Measurements from ENCODE around the gene GPRC5C. TPM values are rescaled to one million over a fixed set of nuclear protein-coding genes. Genes with fewer than 3 reads are reported as not detected.
A peak's percentile ranks its signal among the peaks of the same experiment; 100 is the strongest.

GPRC5C gene
- total RNA-seq, 1 experiment from 2014 or later = 83.2 TPM

DNA sequence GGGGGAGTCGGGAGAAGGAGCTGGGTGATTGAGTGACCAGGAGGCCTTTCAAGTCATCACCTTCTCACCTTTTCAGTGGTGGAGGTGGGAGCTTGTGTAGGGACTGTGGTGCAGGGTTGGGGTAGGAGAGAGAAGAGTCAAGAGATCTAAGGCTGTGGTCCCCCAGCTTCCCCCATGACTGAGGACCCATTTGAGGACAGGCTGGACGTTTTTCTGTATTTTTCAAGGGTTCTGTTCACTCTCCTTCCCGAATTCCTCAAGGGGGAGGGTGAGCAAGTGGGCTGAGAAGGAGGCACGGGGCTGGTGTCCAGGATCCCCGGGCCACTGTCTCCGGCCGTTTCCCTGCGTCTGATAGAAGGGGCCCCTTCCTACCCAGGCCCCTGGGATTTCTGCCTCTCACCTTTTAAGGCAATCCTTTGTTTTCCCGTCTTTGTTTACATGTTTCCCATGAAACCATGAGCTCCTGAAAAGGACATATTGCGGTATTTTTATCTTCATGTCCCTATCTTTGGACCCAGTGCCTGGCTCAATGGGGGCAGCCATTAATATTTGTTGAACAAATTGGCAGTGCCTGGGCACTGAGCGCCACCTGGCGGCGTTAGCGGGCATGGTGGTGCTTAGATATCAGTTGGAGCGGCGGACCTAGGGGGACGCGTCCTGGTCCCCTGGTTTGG lies 25.4 kb downstream of the GPRC5C start:
- Histone ChIP-seq H3K4me1 (peaks cover 16% of the 10 kb centered on the region), H3K4me3 (ENCODE audit: low read depth, low read length) (no peak overlapping the region), H3K27me3 (replicated peaks; ENCODE audit: control insufficient read depth, insufficient read depth, low read length) (no peaks in the 10 kb centered on the region), H3K9me3 (no peaks in the 10 kb centered on the region), H3K36me3 (ENCODE audit: control insufficient read depth, insufficient read depth, low read length) (no peaks in the 10 kb centered on the region)
- intact Hi-C loops (cut with micrococcal nuclease; ENCODE audit: unreplicated experiment) = loop anchor here (1.0 kb wide), 4 partner anchors 36 to 89 kb away; no protein-coding TSS in a partner anchor
- Mint-ChIP-seq H3K9me3 (ENCODE audit: unreplicated experiment) (no peaks in the 10 kb centered on the region), H3K36me3 (ENCODE audit: insufficient read depth, unreplicated experiment) (no peaks in the 10 kb centered on the region), H3K27ac (ENCODE audit: unreplicated experiment) (no peak overlapping the region), H3K27me3 (ENCODE audit: insufficient read depth, unreplicated experiment) (no peaks in the 10 kb centered on the region), H3K4me3 (ENCODE audit: unreplicated experiment) (no peak overlapping the region), H3K4me1 (ENCODE audit: low read depth, unreplicated experiment) (peaks cover 8% of the 10 kb centered on the region)
- BruUV-seq (replicated peaks) = no TSS peak
- TF ChIP-seq, protein P1, sequence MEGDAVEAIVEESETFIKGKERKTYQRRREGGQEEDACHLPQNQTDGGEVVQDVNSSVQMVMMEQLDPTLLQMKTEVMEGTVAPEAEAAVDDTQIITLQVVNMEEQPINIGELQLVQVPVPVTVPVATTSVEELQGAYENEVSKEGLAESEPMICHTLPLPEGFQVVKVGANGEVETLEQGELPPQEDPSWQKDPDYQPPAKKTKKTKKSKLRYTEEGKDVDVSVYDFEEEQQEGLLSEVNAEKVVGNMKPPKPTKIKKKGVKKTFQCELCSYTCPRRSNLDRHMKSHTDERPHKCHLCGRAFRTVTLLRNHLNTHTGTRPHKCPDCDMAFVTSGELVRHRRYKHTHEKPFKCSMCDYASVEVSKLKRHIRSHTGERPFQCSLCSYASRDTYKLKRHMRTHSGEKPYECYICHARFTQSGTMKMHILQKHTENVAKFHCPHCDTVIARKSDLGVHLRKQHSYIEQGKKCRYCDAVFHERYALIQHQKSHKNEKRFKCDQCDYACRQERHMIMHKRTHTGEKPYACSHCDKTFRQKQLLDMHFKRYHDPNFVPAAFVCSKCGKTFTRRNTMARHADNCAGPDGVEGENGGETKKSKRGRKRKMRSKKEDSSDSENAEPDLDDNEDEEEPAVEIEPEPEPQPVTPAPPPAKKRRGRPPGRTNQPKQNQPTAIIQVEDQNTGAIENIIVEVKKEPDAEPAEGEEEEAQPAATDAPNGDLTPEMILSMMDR (IDR thresholded peaks at IDR 0.05; ENCODE audit: insufficient read depth in 1 of 2, low read depth in 1 of 2, low read length in 1 of 2, severe bottlenecking in 1 of 2, unreplicated experiment in 1 of 2) = peak; percentile 93 to 95
- ChIA-PET POLR2A (no interaction called here), CTCF (interaction anchor here (0.6 to 9.4 kb wide), 8 partner anchors 27 to 161 kb away, joined by 3 to 110 read pairs (median 6); partner anchors contain the start of gene GPR142)
- DNase-seq = peak; percentile 69 to 83

DNA sequence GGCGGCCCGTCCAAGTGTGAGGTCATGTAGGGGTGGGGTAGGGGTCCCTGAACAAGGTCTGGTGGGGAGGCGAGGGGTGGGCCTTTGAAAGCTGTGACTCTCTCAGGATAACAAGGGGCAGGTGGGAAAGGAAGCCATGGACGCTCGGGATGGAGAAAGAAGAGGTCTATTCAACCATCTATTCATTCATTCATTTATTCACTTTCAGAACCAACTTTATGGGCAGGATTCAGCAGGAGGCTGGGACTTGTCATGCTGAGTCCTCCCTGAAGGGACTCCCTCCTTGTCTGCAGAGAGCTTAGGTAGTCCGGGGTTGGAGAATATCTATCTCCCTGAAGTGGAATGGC lies 25.9 kb downstream of the GPRC5C start:
- H3K4me1 Mint-ChIP-seq (ENCODE audit: low read depth, unreplicated experiment) = peaks cover 8% of the 10 kb centered on the region

DNA sequence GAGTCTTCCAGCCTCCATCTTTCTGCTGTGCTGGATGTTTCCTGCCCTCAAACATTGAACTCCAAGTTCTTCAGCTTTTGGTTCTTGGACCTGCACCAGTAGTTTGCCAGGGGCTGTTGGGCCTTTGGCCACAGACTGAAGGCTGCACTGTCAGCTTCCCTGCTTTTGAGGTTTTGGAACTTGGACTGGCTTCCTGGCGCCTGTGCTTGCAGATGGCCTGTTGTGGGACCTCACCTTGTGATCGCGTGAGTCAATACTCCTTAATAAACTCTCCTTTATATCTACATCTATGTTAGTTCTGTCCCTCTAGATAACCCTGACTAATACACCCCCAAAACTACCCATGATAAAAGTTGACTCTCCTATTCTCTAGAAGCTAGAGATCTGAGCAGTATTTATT lies 26.9 kb downstream of the GPRC5C start:
- Mint-ChIP-seq H3K27me3 (ENCODE audit: insufficient read depth, unreplicated experiment) (no peaks in the 10 kb centered on the region), H3K4me3 (ENCODE audit: unreplicated experiment) (no peak overlapping the region), H3K27ac (ENCODE audit: unreplicated experiment) (no peak overlapping the region), H3K9me3 (ENCODE audit: unreplicated experiment) (no peaks in the 10 kb centered on the region), H3K4me1 (ENCODE audit: low read depth, unreplicated experiment) (peaks cover 8% of the 10 kb centered on the region), H3K36me3 (ENCODE audit: insufficient read depth, unreplicated experiment) (no peaks in the 10 kb centered on the region)
- POLR2A ChIA-PET = no interaction called here
- Histone ChIP-seq H3K4me3 (ENCODE audit: low read depth, low read length) (no peak overlapping the region), H3K4me1 (peaks cover 9% of the 10 kb centered on the region), H3K9me3 (no peaks in the 10 kb centered on the region), H3K27me3 (replicated peaks; ENCODE audit: control insufficient read depth, insufficient read depth, low read length) (no peaks in the 10 kb centered on the region), H3K36me3 (ENCODE audit: control insufficient read depth, insufficient read depth, low read length) (no peaks in the 10 kb centered on the region)
- no TSS peak for BruUV-seq (replicated peaks)
- TF ChIP-seq, protein P1 (IDR thresholded peaks at IDR 0.05; ENCODE audit: insufficient read depth in 1 of 2, low read depth in 1 of 2, low read length in 1 of 2, severe bottlenecking in 1 of 2, unreplicated experiment in 1 of 2) = no peak
- no peak for DNase-seq
- CTCF ChIA-PET = interaction anchor here (3.1 to 9.4 kb wide), 2 partner anchors 79 to 90 kb away, joined by 18 to 110 read pairs; partner anchors contain the start of gene GPR142
- intact Hi-C loops (cut with micrococcal nuclease; ENCODE audit: unreplicated experiment) = loop anchor here (2.0 kb wide), 1 partner anchor 158 kb away; no protein-coding TSS in a partner anchor

More for the DNA sequence above, 25.9 kb downstream of the GPRC5C start:
- POLR2A ChIA-PET = no interaction called here
- CTCF ChIA-PET = interaction anchor here (0.6 to 9.4 kb wide), 5 partner anchors 49 to 89 kb away, joined by 3 to 110 read pairs (median 11); partner anchors contain the start of gene GPR142
- Histone ChIP-seq H3K4me1 (peaks cover 16% of the 10 kb centered on the region), H3K9me3 (no peaks in the 10 kb centered on the region), H3K27me3 (replicated peaks; ENCODE audit: control insufficient read depth, insufficient read depth, low read length) (no peaks in the 10 kb centered on the region), H3K36me3 (ENCODE audit: control insufficient read depth, insufficient read depth, low read length) (no peaks in the 10 kb centered on the region), H3K4me3 (ENCODE audit: low read depth, low read length) (no peak overlapping the region)
- Mint-ChIP-seq H3K27ac (ENCODE audit: unreplicated experiment) (no peak overlapping the region), H3K36me3 (ENCODE audit: insufficient read depth, unreplicated experiment) (no peaks in the 10 kb centered on the region), H3K4me3 (ENCODE audit: unreplicated experiment) (no peak overlapping the region), H3K27me3 (ENCODE audit: insufficient read depth, unreplicated experiment) (no peaks in the 10 kb centered on the region), H3K9me3 (ENCODE audit: unreplicated experiment) (no peaks in the 10 kb centered on the region)
- intact Hi-C loops (cut with micrococcal nuclease; ENCODE audit: unreplicated experiment) = loop anchor here (1.0 to 2.0 kb wide), 5 partner anchors 36 to 157 kb away; no protein-coding TSS in a partner anchor
- DNase-seq = no peak
- BruUV-seq (replicated peaks) = no TSS peak
- TF ChIP-seq, protein P1 (IDR thresholded peaks at IDR 0.05; ENCODE audit: insufficient read depth in 1 of 2, low read depth in 1 of 2, low read length in 1 of 2, severe bottlenecking in 1 of 2, unreplicated experiment in 1 of 2) = no peak

Measured in Caco-2 (cell line).